Stimulated activated CD8-positive, alpha-beta memory T cell treated with anti-CD3 and anti-CD28 coated beads, Interleukin-7, amount 100 ng/mL, for 1 hour (primary cell): ENCODE results near the gene CCDC167.

Source experiments
- DNase-seq, 2 donors: peaks; one replicate each; pipeline ENCODE4 v3.0.0-alpha.2; 2020; ENCODE audit warnings: low read depth in 2 of 2

The CCDC167 gene

GRCh38 chr6:37489697-37490336 is 9.9 kb downstream of the CCDC167 start:
- no peak for DNase-seq

GRCh38 chr6:37488476-37488875 is 11.2 kb downstream of the CCDC167 start:
- no peak for DNase-seq

GRCh38 chr6:37487591-37488380 is 11.9 kb downstream of the CCDC167 start:
- no peak for DNase-seq

GRCh38 chr6:37486121-37486839 is 13.4 kb downstream of the CCDC167 start:
- no peak for DNase-seq

- no peak for DNase-seq
Observed at GRCh38 chr6:37485291-37485702, 14.4 kb downstream of the CCDC167 start.

- no peak for DNase-seq
Observed at GRCh38 chr6:37484786-37485170, 14.9 kb downstream of the CCDC167 start.

GRCh38 chr6:37483917-37484785 is 15.5 kb downstream of the CCDC167 start:
- peak; percentile 51 to 63 for DNase-seq

GRCh38 chr6:37483252-37483901 is 16.3 kb downstream of the CCDC167 start:
- no peak for DNase-seq

GRCh38 chr6:37482606-37483251 is 17.0 kb downstream of the CCDC167 start:
- no peak for DNase-seq

- DNase-seq = no peak
Observed at GRCh38 chr6:37481711-37482605, 17.7 kb downstream of the CCDC167 start.

GRCh38 chr6:37480951-37481534 is 18.6 kb downstream of the CCDC167 start:
- DNase-seq = no peak

GRCh38 chr6:37480118-37480736 is 19.5 kb downstream of the CCDC167 start:
- no peak for DNase-seq

GRCh38 chr6:37479266-37479854 is 20.3 kb downstream of the CCDC167 start:
- DNase-seq = no peak

GRCh38 chr6:37478827-37479226 is 20.9 kb downstream of the CCDC167 start:
- no peak for DNase-seq

- DNase-seq = no peak
Observed at GRCh38 chr6:37477656-37478435, 21.8 kb downstream of the CCDC167 start.

GRCh38 chr6:37477191-37477590 is 22.5 kb downstream of the CCDC167 start:
- no peak for DNase-seq

- no peak for DNase-seq
Observed at GRCh38 chr6:37474316-37474715, 25.4 kb downstream of the CCDC167 start.
